ENCODE data around the gene C4A. TPM values are rescaled to one million over a fixed set of nuclear protein-coding genes. Genes with fewer than 3 reads are reported as not detected.

C4A gene
- total and polyA plus RNA-seq, 10 of the 15 experiments (the other 5 are each of a cell fraction or from before 2014, with no cell fraction given) = 0.13 to 5.4 (median 0.88) TPM; not detected in 1

GRCh38 chr6:31958741-31959739 lies 22.8 kb upstream of the C4A start, which contains the start of the genes NELFE and SKIC2 (continued):
- TF ChIP-seq YBX1 (IDR thresholded peaks at IDR 0.05) = peak; percentile 14; the same call in 1 of the 2 replicates
- TF ChIP-seq ELK1 (IDR thresholded peaks at IDR 0.05; ENCODE audit: low read depth, low read length) = peak; percentile 98
- no peak for TF ChIP-seq CEBPZ (IDR thresholded peaks at IDR 0.05; ENCODE audit: low read depth, low read length)
- no peak for TF ChIP-seq ZNF592 (IDR thresholded peaks at IDR 0.05)
- TF ChIP-seq NFYB (IDR thresholded peaks at IDR 0.05; ENCODE audit: insufficient read depth, low read depth, low read length) = no peak

All from GM12878 (cell line).